A549 (cell line): ENCODE results near the gene TRPM4.

Experiments
- JUN ChIP-seq, 2 experiments: fragments of >200 bp; sonication (Bioruptor Twin); formaldehyde crosslinking; IDR thresholded peaks; 2 replicates in 1 of 2; 3 replicates in 1 of 2; pipeline ENCODE4 v1.6.1; 2016 to 2017
- MAFK ChIP-seq: fragments of 450-650 bp; IDR thresholded peaks from 2 replicates; pipeline ENCODE4 v1.6.1; 2014; ENCODE audit not compliant: partially characterized antibody
- POLR2A ChIP-seq: IDR thresholded peaks from 2 replicates; pipeline ENCODE4 v1.6.1; 2012; ENCODE audit warnings: mild to moderate bottlenecking, low read length
- TF ChIP-seq, protein P1 (sequence below): fragments of 200-600 bp; sonication (generic); IDR thresholded peaks from 2 replicates; pipeline ENCODE4 v1.6.1; 2016; ENCODE audit warnings: antibody characterized with exemption, mild to moderate bottlenecking, moderate library complexity
- TF ChIP-seq, protein P2 (sequence below): fragments of >200 bp; sonication (Bioruptor Twin); formaldehyde crosslinking; IDR thresholded peaks from 3 replicates; pipeline ENCODE4 v1.5.1; 2016
- TF ChIP-seq, protein P3 (sequence below): fragments of 250-450 bp; sonication (Bioruptor Pico); IDR thresholded peaks from 2 replicates; pipeline ENCODE4 v1.5.0; 2021; ENCODE audit warnings: mild to moderate bottlenecking, moderate library complexity, borderline replicate concordance
- TF ChIP-seq, protein P4 (sequence below): IDR thresholded peaks from 2 replicates; pipeline ENCODE4 v1.6.1; 2012

- TF ChIP-seq, protein P1, sequence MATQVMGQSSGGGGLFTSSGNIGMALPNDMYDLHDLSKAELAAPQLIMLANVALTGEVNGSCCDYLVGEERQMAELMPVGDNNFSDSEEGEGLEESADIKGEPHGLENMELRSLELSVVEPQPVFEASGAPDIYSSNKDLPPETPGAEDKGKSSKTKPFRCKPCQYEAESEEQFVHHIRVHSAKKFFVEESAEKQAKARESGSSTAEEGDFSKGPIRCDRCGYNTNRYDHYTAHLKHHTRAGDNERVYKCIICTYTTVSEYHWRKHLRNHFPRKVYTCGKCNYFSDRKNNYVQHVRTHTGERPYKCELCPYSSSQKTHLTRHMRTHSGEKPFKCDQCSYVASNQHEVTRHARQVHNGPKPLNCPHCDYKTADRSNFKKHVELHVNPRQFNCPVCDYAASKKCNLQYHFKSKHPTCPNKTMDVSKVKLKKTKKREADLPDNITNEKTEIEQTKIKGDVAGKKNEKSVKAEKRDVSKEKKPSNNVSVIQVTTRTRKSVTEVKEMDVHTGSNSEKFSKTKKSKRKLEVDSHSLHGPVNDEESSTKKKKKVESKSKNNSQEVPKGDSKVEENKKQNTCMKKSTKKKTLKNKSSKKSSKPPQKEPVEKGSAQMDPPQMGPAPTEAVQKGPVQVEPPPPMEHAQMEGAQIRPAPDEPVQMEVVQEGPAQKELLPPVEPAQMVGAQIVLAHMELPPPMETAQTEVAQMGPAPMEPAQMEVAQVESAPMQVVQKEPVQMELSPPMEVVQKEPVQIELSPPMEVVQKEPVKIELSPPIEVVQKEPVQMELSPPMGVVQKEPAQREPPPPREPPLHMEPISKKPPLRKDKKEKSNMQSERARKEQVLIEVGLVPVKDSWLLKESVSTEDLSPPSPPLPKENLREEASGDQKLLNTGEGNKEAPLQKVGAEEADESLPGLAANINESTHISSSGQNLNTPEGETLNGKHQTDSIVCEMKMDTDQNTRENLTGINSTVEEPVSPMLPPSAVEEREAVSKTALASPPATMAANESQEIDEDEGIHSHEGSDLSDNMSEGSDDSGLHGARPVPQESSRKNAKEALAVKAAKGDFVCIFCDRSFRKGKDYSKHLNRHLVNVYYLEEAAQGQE = no peak
- TF ChIP-seq, protein P2, sequence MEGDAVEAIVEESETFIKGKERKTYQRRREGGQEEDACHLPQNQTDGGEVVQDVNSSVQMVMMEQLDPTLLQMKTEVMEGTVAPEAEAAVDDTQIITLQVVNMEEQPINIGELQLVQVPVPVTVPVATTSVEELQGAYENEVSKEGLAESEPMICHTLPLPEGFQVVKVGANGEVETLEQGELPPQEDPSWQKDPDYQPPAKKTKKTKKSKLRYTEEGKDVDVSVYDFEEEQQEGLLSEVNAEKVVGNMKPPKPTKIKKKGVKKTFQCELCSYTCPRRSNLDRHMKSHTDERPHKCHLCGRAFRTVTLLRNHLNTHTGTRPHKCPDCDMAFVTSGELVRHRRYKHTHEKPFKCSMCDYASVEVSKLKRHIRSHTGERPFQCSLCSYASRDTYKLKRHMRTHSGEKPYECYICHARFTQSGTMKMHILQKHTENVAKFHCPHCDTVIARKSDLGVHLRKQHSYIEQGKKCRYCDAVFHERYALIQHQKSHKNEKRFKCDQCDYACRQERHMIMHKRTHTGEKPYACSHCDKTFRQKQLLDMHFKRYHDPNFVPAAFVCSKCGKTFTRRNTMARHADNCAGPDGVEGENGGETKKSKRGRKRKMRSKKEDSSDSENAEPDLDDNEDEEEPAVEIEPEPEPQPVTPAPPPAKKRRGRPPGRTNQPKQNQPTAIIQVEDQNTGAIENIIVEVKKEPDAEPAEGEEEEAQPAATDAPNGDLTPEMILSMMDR = no peak
- no peak for TF ChIP-seq JUN (IDR thresholded peaks at IDR 0.05)
- TF ChIP-seq, protein P3, sequence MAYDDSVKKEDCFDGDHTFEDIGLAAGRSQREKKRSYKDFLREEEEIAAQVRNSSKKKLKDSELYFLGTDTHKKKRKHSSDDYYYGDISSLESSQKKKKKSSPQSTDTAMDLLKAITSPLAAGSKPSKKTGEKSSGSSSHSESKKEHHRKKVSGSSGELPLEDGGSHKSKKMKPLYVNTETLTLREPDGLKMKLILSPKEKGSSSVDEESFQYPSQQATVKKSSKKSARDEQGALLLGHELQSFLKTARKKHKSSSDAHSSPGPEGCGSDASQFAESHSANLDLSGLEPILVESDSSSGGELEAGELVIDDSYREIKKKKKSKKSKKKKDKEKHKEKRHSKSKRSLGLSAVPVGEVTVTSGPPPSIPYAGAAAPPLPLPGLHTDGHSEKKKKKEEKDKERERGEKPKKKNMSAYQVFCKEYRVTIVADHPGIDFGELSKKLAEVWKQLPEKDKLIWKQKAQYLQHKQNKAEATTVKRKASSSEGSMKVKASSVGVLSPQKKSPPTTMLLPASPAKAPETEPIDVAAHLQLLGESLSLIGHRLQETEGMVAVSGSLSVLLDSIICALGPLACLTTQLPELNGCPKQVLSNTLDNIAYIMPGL (CRISPR knock-in tag) = no peak
- TF ChIP-seq MAFK = no peak
- no peak for TF ChIP-seq POLR2A
- TF ChIP-seq, protein P4, sequence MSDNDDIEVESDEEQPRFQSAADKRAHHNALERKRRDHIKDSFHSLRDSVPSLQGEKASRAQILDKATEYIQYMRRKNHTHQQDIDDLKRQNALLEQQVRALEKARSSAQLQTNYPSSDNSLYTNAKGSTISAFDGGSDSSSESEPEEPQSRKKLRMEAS = no peak
Measured at GRCh38 chr19:49217382-49217781, 59.8 kb downstream of the TRPM4 start.
